Prostate gland (tissue), 2 donors: ENCODE measurements around the gene COL15A1. TPM values are rescaled to one million over a fixed set of nuclear protein-coding genes. Genes with fewer than 3 reads are reported as not detected.
"Not testable (repeated sequence)": the region's sequence is repeated elsewhere in the genome, so short reads cannot be mapped to it uniquely, and the experiment has no call there.

Source experiments
- DNase-seq: peaks from one replicate; pipeline ENCODE4 v3.0.0-alpha.2; 2019; ENCODE audit warnings: low spot score
- H3K27ac ChIP-seq, 2 donors: fragments of 200-600 bp; sonication (generic); 2 replicates each; pipeline ENCODE4 v1.5.1; 2017 to 2019
- H3K27me3 ChIP-seq: fragments of 200-600 bp; sonication (generic); replicated peaks from 2 replicates; pipeline ENCODE4 v1.5.1; 2019; ENCODE audit not compliant: insufficient read depth
- H3K36me3 ChIP-seq, 2 donors: fragments of 200-600 bp; sonication (generic); 1 replicate in 1 of 2; 2 replicates in 1 of 2; pipeline versions ENCODE4 v1.5.1 to v1.8.1; 2017 to 2019
- H3K4me1 ChIP-seq: fragments of 200-600 bp; sonication (generic); replicated peaks from 2 replicates; pipeline ENCODE4 v1.5.1; 2019
- H3K4me3 ChIP-seq, 2 donors: fragments of 200-600 bp; sonication (generic); 2 replicates each; pipeline ENCODE4 v1.5.1; 2017 to 2019
- H3K9me3 ChIP-seq: fragments of 200-600 bp; sonication (generic); 2 replicates; pipeline ENCODE4 v1.5.1; 2017
- CTCF ChIP-seq, 4 experiments: fragments of 200-600 bp in 2 of 4; fragments of 450-650 bp in 2 of 4; sonication (generic) in 2 of 4; IDR thresholded peaks; 1 replicate in 3 of 4; 2 replicates in 1 of 4; pipeline ENCODE4 v1.5.1; 2016 to 2019; ENCODE audit warnings: antibody characterized with exemption in 4 of 4, mild to moderate bottlenecking in 2 of 4, moderate library complexity in 2 of 4
- POLR2A ChIP-seq: fragments of 450-650 bp; IDR thresholded peaks from one replicate; pipeline ENCODE4 v1.6.1; 2016; ENCODE audit warnings: antibody characterized with exemption, mild to moderate bottlenecking
- POLR2AphosphoS5 ChIP-seq: sonication (generic); formaldehyde crosslinking; IDR thresholded peaks from one replicate; pipeline ENCODE4 v1.6.1; 2017; ENCODE audit warnings: antibody characterized with exemption
- WGBS: methylation state at CpG from one replicate; pipeline ENCODE4 v1.1.5; 2018; 5-methylcytosine and 5-hydroxymethylcytosine counted together
- intact Hi-C: fragments of 100-400 bp; cut with DNase I; formaldehyde crosslinking; loops from one replicate; pipeline ENCODE4 v1.14.2; 2022
- total RNA-seq, 2 donors: library from RNA; depleted of rRNA; stranded (reverse); fragments of >200 nt; gene quantifications; one replicate each; pipeline ENCODE4 v1.1.0, GENCODE V29; 2016

Gene COL15A1
- total RNA-seq, 2 donors from 2014 or later = 10.3 to 79.9 TPM

- H3K9me3 ChIP-seq = no peaks in the 10 kb centered on the region
- H3K27ac ChIP-seq = no peak overlapping the region
- no peak for DNase-seq
- 81% methylated on average over 2 of the region's 2 CpGs for WGBS
- no peak for TF ChIP-seq CTCF (IDR thresholded peaks at IDR 0.05)
- no peak for TF ChIP-seq POLR2A
- TF ChIP-seq POLR2AphosphoS5 = no peak
- H3K4me1 ChIP-seq = no peaks in the 10 kb centered on the region
- intact Hi-C loops = no loop called here
- no peaks in the 10 kb centered on the region for H3K27me3 ChIP-seq
- no peaks in the 10 kb centered on the region for H3K36me3 ChIP-seq
- no peak overlapping the region for H3K4me3 ChIP-seq
Measured at GRCh38 chr9:99006979-99007378, 63.3 kb downstream of the COL15A1 start.

GRCh38 chr9:99008203-99008602 is 64.5 kb downstream of the COL15A1 start:
- no peak for DNase-seq
- Histone ChIP-seq H3K27ac (no peak overlapping the region), H3K4me3 (no peak overlapping the region), H3K9me3 (no peaks in the 10 kb centered on the region), H3K4me1 (no peaks in the 10 kb centered on the region), H3K36me3 (no peaks in the 10 kb centered on the region), H3K27me3 (no peaks in the 10 kb centered on the region)
- no peak for TF ChIP-seq POLR2AphosphoS5
- intact Hi-C loops = no loop called here

- H3K36me3 ChIP-seq, intact Hi-C loops: not testable (repeated sequence)
- 69% methylated on average over 8 of the region's 8 CpGs for WGBS
Measured at GRCh38 chr9:99010393-99010792, 66.7 kb downstream of the COL15A1 start.

DNA sequence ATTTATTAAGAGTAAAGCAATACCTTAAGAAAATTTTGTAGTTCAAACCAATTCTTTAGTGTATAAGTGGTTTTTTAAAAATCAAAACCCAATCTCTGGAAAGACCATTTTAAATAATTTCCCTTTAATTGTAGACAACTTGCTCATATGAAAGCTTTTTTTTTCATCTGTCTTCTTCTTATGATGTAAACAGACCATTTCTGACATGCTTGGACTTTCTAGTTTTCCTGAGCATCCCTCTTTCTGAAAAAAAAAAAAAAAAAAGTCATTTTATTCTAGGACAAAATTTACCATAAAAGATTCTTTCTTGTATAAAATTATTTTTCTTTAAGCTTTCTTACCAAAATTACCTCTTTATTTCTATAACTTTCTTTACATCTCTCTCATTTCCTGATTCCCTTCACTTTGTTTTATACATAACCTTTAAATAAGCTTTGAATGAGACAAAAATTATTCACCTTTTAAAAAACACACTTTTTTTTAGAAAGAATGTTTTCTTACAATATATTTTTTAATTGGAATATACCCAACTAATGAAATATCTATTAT is 67.5 kb downstream of the COL15A1 start:
- DNase-seq = no peak
- TF ChIP-seq POLR2AphosphoS5 = no peak
- no peak for TF ChIP-seq POLR2A
- no peak for TF ChIP-seq CTCF (IDR thresholded peaks at IDR 0.05)
- no peaks in the 10 kb centered on the region for H3K9me3 ChIP-seq
- no peak overlapping the region for H3K27ac ChIP-seq
- no peaks in the 10 kb centered on the region for H3K36me3 ChIP-seq
- H3K4me1 ChIP-seq = no peaks in the 10 kb centered on the region
- no peak overlapping the region for H3K4me3 ChIP-seq
- H3K27me3 ChIP-seq = no peaks in the 10 kb centered on the region
- intact Hi-C loops = no loop called here

More at GRCh38 chr9:99010393-99010792, 66.7 kb downstream of the COL15A1 start:
- not testable (repeated sequence) for DNase-seq, H3K4me1 ChIP-seq, H3K4me3 ChIP-seq, H3K27me3 ChIP-seq, H3K9me3 ChIP-seq, H3K27ac ChIP-seq

DNA sequence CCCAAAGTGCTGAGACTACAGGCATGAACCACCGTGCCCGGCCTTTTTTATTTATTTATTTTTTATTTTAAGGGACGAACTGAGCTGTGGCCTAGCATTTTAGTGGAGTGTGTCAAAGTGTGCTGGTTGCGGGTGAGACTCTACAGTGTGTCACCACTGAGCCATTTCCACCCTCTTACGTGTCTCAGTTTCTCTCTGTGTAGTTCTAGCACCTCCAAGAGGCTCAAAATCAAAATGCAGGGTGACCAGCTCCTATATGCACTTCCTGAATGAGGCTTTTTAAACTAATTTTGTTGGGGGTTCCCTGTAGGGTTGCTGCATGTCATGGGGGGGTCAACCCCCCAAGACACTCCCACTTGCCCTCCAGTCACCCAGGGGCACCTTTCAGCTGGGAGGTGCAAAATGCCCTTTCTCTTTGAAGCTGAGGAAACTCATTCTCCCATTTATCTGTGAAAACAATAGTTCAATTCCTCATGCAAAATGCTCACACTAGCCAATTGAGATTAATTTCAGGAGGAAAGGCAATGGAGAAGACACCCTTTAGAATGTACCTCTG is 69.3 kb downstream of the COL15A1 start:
- Histone ChIP-seq H3K36me3 (no peaks in the 10 kb centered on the region), H3K27ac (no peak overlapping the region), H3K27me3 (no peaks in the 10 kb centered on the region), H3K4me1 (no peaks in the 10 kb centered on the region), H3K4me3 (no peak overlapping the region), H3K9me3 (no peaks in the 10 kb centered on the region)
- intact Hi-C loops = no loop called here
- no peak for DNase-seq
- 84% methylated on average over 5 of the region's 5 CpGs for WGBS
- TF ChIP-seq POLR2A (no peak), CTCF (IDR thresholded peaks at IDR 0.05) (no peak), POLR2AphosphoS5 (no peak)

GRCh38 chr9:99013550-99013949 is 69.8 kb downstream of the COL15A1 start:
- Histone ChIP-seq H3K4me3 (no peak overlapping the region), H3K4me1 (no peaks in the 10 kb centered on the region), H3K27me3 (no peaks in the 10 kb centered on the region), H3K27ac (no peak overlapping the region), H3K9me3 (no peaks in the 10 kb centered on the region), H3K36me3 (no peaks in the 10 kb centered on the region)
- DNase-seq = no peak
- intact Hi-C loops = no loop called here
- TF ChIP-seq POLR2AphosphoS5 = no peak
- TF ChIP-seq CTCF (IDR thresholded peaks at IDR 0.05) = no peak
- no peak for TF ChIP-seq POLR2A
- 44% methylated on average over 4 of the region's 4 CpGs for WGBS
